ENCODE data around the gene SRD5A3. TPM values are rescaled to one million over a fixed set of nuclear protein-coding genes. Genes with fewer than 3 reads are reported as not detected.

SRD5A3 gene
- polyA plus RNA-seq, 1 donor from 2014 or later, result 6.2 TPM

GRCh38 chr4:55354648-55355047 is 8.6 kb downstream of the SRD5A3 start:
- Histone ChIP-seq H3K4me2 (ENCODE audit: low read length) (no peak overlapping the region), H3K79me2 (replicated peaks; ENCODE audit: insufficient read depth, low read length) (no peaks in the 10 kb centered on the region), H3K4me3 (ENCODE audit: low read length) (no peak overlapping the region), H3K36me3 (ENCODE audit: insufficient read depth, low read length) (no peaks in the 10 kb centered on the region), H4K20me1 (ENCODE audit: insufficient read depth) (no peaks in the 10 kb centered on the region), H3K9ac (ENCODE audit: low read length) (no peak overlapping the region), H3K27me3 (ENCODE audit: insufficient read depth, low read depth, low read length) (no peaks in the 10 kb centered on the region), H3K9me3 (ENCODE audit: low read length) (no peaks in the 10 kb centered on the region), H2AFZ (ENCODE audit: low read depth, low read length) (no peak overlapping the region), H3K27ac (ENCODE audit: low read length) (no peak overlapping the region), H3K9me2 (ENCODE audit: insufficient read depth, low read length) (no peaks in the 10 kb centered on the region), H3F3A (ENCODE audit: insufficient read depth, low read length, poor library complexity, severe bottlenecking) (no peaks in the 10 kb centered on the region)
- TF ChIP-seq SMC3 (conservative IDR thresholded peaks at IDR 0.05; ENCODE audit: poor library complexity) (no peak), TAF1 (IDR thresholded peaks at IDR 0.05; ENCODE audit: low read depth) (no peak), CTCF (IDR thresholded peaks at IDR 0.05; ENCODE audit: poor library complexity, severe bottlenecking) (no peak), POLR2AphosphoS5 (IDR thresholded peaks at IDR 0.05) (no peak), EZH2 (IDR thresholded peaks at IDR 0.05; ENCODE audit: borderline replicate concordance, insufficient read depth, low read length, poor library complexity, severe bottlenecking) (no peak), REST (IDR thresholded peaks at IDR 0.05; ENCODE audit: borderline replicate concordance) (no peak), RAD21 (conservative IDR thresholded peaks at IDR 0.05) (no peak), MXI1 (conservative IDR thresholded peaks at IDR 0.05; ENCODE audit: poor library complexity, severe bottlenecking) (no peak), EP300 (conservative IDR thresholded peaks at IDR 0.05; ENCODE audit: poor library complexity, severe bottlenecking) (no peak)

GRCh38 chr4:55355555-55355954 is 9.5 kb downstream of the SRD5A3 start:
- TF ChIP-seq REST (IDR thresholded peaks at IDR 0.05; ENCODE audit: borderline replicate concordance) (no peak), MXI1 (conservative IDR thresholded peaks at IDR 0.05; ENCODE audit: poor library complexity, severe bottlenecking) (no peak), EP300 (conservative IDR thresholded peaks at IDR 0.05; ENCODE audit: poor library complexity, severe bottlenecking) (no peak), EZH2 (IDR thresholded peaks at IDR 0.05; ENCODE audit: borderline replicate concordance, insufficient read depth, low read length, poor library complexity, severe bottlenecking) (no peak), RAD21 (conservative IDR thresholded peaks at IDR 0.05) (no peak), SMC3 (conservative IDR thresholded peaks at IDR 0.05; ENCODE audit: poor library complexity) (no peak), POLR2AphosphoS5 (IDR thresholded peaks at IDR 0.05) (no peak), TAF1 (IDR thresholded peaks at IDR 0.05; ENCODE audit: low read depth) (no peak), CTCF (IDR thresholded peaks at IDR 0.05; ENCODE audit: poor library complexity, severe bottlenecking) (no peak)
- Histone ChIP-seq H3K4me2 (ENCODE audit: low read length) (no peak overlapping the region), H3F3A (ENCODE audit: insufficient read depth, low read length, poor library complexity, severe bottlenecking) (no peaks in the 10 kb centered on the region), H2AFZ (ENCODE audit: low read depth, low read length) (no peak overlapping the region), H3K4me3 (ENCODE audit: low read length) (no peak overlapping the region), H3K36me3 (ENCODE audit: insufficient read depth, low read length) (no peaks in the 10 kb centered on the region), H3K27me3 (ENCODE audit: insufficient read depth, low read depth, low read length) (no peaks in the 10 kb centered on the region), H3K9me3 (ENCODE audit: low read length) (no peaks in the 10 kb centered on the region), H3K27ac (ENCODE audit: low read length) (no peak overlapping the region), H3K9ac (ENCODE audit: low read length) (no peak overlapping the region), H4K20me1 (ENCODE audit: insufficient read depth) (no peaks in the 10 kb centered on the region), H3K9me2 (ENCODE audit: insufficient read depth, low read length) (no peaks in the 10 kb centered on the region), H3K79me2 (replicated peaks; ENCODE audit: insufficient read depth, low read length) (no peaks in the 10 kb centered on the region)
